Limb (tissue), 2 donors: ENCODE results near the gene CACNG6.
A peak's percentile ranks its signal among the peaks of the same experiment; 100 is the strongest.
"Not testable (repeated sequence)": the region's sequence is repeated elsewhere in the genome, so short reads cannot be mapped to it uniquely, and the experiment has no call there.

ENCODE experiments used
- DNase-seq, 2 donors: peaks; one replicate each; pipeline ENCODE4 v3.0.0-alpha.2; 2016; ENCODE audit errors: extremely low spot score in 2 of 2

Gene CACNG6

GRCh38 chr19:53999694-54000093 is 8.3 kb downstream of the CACNG6 start:
- DNase-seq, result no peak

- DNase-seq, result no peak
Measured at GRCh38 chr19:54001496-54001895, 10.1 kb downstream of the CACNG6 start.

- no peak for DNase-seq
Measured at GRCh38 chr19:54002495-54003315, 11.3 kb downstream of the CACNG6 start.

- no peak for DNase-seq
Measured at GRCh38 chr19:54009440-54009839, 18.0 kb downstream of the CACNG6 start.

GRCh38 chr19:54010474-54010873 is 19.0 kb downstream of the CACNG6 start:
- no peak for DNase-seq

- DNase-seq, result no peak
Measured at GRCh38 chr19:54011507-54012211, 20.2 kb downstream of the CACNG6 start.

GRCh38 chr19:54013866-54014265 is 22.4 kb downstream of the CACNG6 start:
- DNase-seq, result no peak

GRCh38 chr19:54014920-54015560 is 23.6 kb downstream of the CACNG6 start:
- no peak for DNase-seq

- DNase-seq, result peak in 1 of 2 donors; percentile 4
Measured at GRCh38 chr19:54017261-54017660, 25.8 kb downstream of the CACNG6 start.

GRCh38 chr19:54021363-54021762 is 29.9 kb downstream of the CACNG6 start:
- no peak for DNase-seq

- no peak for DNase-seq
Measured at GRCh38 chr19:54021932-54022331, 30.5 kb downstream of the CACNG6 start.

GRCh38 chr19:54023191-54023590 is 31.8 kb downstream of the CACNG6 start:
- DNase-seq, result no peak

- DNase-seq, result no peak
Measured at GRCh38 chr19:54024660-54025059, 33.2 kb downstream of the CACNG6 start.

- no peak for DNase-seq
Measured at GRCh38 chr19:54026656-54027055, 35.2 kb downstream of the CACNG6 start.

- DNase-seq, result no peak
Measured at GRCh38 chr19:54029301-54029700, 37.9 kb downstream of the CACNG6 start.

GRCh38 chr19:54029930-54030490 is 38.6 kb downstream of the CACNG6 start:
- peak in 1 of 2 donors; percentile 44 for DNase-seq

GRCh38 chr19:54030895-54031586 is 39.6 kb downstream of the CACNG6 start:
- DNase-seq, result no peak

- no peak for DNase-seq
Measured at GRCh38 chr19:54035215-54036178, 44.1 kb downstream of the CACNG6 start.

- DNase-seq, result not testable (repeated sequence)
Measured at GRCh38 chr19:54036542-54036941, 45.1 kb downstream of the CACNG6 start.

- DNase-seq, result no peak
Measured at GRCh38 chr19:54040003-54040402, 48.6 kb downstream of the CACNG6 start.
